Mammary epithelial cell (primary cell): ENCODE measurements around the gene SCP2.

Experiments used
- EZH2 ChIP-seq: IDR thresholded peaks from 2 replicates; pipeline ENCODE4 v1.6.1; 2012; ENCODE audit warnings: low read length, inconsistent platforms, borderline replicate concordance
- TF ChIP-seq, protein P1 (sequence below), 2 donors: IDR thresholded peaks in 1 of 2; conservative IDR thresholded peaks in 1 of 2; 2 replicates each; pipeline ENCODE4 v1.5.1; 2011 to 2012; ENCODE audit warnings: inconsistent platforms in 2 of 2, low read length in 2 of 2, mild to moderate bottlenecking in 2 of 2, control low read depth in 1 of 2, low read depth in 1 of 2; ENCODE audit not compliant: insufficient read depth in 1 of 2; ENCODE audit errors: extremely low read depth in 1 of 2

DNA sequence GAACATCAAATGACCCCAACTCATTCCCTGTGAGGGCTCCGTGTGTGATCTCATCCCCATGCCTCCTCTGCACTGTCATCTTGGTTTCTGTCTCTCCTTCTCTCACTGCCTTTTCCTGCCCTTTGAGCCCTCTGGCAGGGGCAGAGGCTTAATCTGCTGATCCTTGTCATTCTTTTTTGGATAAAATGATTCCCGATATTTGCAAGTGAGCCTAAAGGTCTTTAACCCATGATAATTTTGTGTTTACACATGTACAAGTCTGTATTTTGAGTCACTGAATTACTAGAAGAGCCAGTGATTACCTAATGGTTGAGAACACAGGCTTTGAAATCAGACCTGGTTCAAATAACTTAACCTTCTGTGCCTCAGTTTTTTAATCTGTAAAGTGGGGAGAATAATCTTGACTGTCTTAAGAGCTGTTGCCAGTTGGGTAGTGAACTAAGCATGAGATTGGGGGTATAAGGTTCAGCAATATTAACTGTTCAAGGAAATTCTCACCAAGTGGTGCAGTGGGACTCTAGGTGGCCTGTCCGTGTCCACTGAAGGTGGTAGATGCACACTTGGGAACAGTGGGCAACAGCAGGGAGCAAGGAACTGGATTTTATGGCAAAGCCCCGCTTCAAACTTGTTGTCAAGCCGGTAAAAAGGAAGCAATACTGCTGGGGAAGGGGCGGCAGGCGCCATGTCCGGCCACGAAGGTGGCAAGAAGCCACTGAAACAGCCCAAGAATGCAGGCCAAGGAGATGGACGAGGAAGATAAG is 7.2 kb upstream of the SCP2 start:
- TF ChIP-seq, protein P1, sequence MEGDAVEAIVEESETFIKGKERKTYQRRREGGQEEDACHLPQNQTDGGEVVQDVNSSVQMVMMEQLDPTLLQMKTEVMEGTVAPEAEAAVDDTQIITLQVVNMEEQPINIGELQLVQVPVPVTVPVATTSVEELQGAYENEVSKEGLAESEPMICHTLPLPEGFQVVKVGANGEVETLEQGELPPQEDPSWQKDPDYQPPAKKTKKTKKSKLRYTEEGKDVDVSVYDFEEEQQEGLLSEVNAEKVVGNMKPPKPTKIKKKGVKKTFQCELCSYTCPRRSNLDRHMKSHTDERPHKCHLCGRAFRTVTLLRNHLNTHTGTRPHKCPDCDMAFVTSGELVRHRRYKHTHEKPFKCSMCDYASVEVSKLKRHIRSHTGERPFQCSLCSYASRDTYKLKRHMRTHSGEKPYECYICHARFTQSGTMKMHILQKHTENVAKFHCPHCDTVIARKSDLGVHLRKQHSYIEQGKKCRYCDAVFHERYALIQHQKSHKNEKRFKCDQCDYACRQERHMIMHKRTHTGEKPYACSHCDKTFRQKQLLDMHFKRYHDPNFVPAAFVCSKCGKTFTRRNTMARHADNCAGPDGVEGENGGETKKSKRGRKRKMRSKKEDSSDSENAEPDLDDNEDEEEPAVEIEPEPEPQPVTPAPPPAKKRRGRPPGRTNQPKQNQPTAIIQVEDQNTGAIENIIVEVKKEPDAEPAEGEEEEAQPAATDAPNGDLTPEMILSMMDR (conservative IDR thresholded peaks at IDR 0.05 in 1 of 2, IDR thresholded peaks at IDR 0.05 in 1 of 2; ENCODE audit: extremely low read depth in 1 of 2, insufficient read depth in 1 of 2, low read depth in 1 of 2, low read length in 2 of 2), result no peak
- TF ChIP-seq EZH2, result no peak
